Measurements from ENCODE around the gene ORC4. TPM values are rescaled to one million over a fixed set of nuclear protein-coding genes. Genes with fewer than 3 reads are reported as not detected.

Gene ORC4
- total and polyA plus RNA-seq, 8 donors: 4.8 to 27.6 (median 15.5) TPM

- FAIRE-seq: no peak
- no peak for ATAC-seq
- H3K27ac ChIP-seq: no peak overlapping the region
- H3K9me3 ChIP-seq: no peaks in the 10 kb centered on the region
- no peak for TF ChIP-seq CTCF (IDR thresholded peaks at IDR 0.05)
- no peak for DNase-seq
- H3K27me3 ChIP-seq: no peaks in the 10 kb centered on the region
- intact Hi-C loops (cut with DNase I): no loop called here
- H3K4me3 ChIP-seq: no peak overlapping the region
- peaks cover 0 to 11% (median 0%) of the 10 kb centered on the region in 3 donors for H3K4me1 ChIP-seq
- H3K36me3 ChIP-seq: no peaks in the 10 kb centered on the region
- WGBS, 2 donors: 98 to 100% methylated on average over 4 of the region's 4 CpGs
Observed at GRCh38 chr2:147927053-147927588, 93.4 kb downstream of the ORC4 start.

GRCh38 chr2:147925886-147926285, 94.7 kb downstream of the ORC4 start:
- FAIRE-seq: peak; percentile 61
- intact Hi-C loops (cut with DNase I): no loop called here
- H3K36me3 ChIP-seq: no peaks in the 10 kb centered on the region

GRCh38 chr2:147924647-147925046, 95.9 kb downstream of the ORC4 start:
- no peak for DNase-seq

More at GRCh38 chr2:147925886-147926285, 94.7 kb downstream of the ORC4 start:
- Histone ChIP-seq H3K27ac (no peak overlapping the region), H3K4me3 (no peak overlapping the region), H3K27me3 (no peaks in the 10 kb centered on the region), H3K4me1 (peaks cover 0 to 11% (median 0%) of the 10 kb centered on the region in 3 donors), H3K9me3 (no peaks in the 10 kb centered on the region)
- no peak for TF ChIP-seq CTCF (IDR thresholded peaks at IDR 0.05)
- DNase-seq (no peak), ATAC-seq (peak in 3 of 4 donors; percentile 46 to 63 (median 53))

GRCh38 chr2:147923846-147924245, 96.7 kb downstream of the ORC4 start:
- 86 to 88% methylated on average over 3 of the region's 3 CpGs for WGBS, 2 donors
- no peaks in the 10 kb centered on the region for H3K27me3 ChIP-seq
- TF ChIP-seq CTCF (IDR thresholded peaks at IDR 0.05): no peak
- intact Hi-C loops (cut with DNase I): no loop called here
- DNase-seq: no peak
- H3K4me1 ChIP-seq: peaks cover 0 to 11% (median 0%) of the 10 kb centered on the region in 3 donors
- FAIRE-seq: no peak
- no peak overlapping the region for H3K4me3 ChIP-seq
- no peaks in the 10 kb centered on the region for H3K9me3 ChIP-seq
- no peaks in the 10 kb centered on the region for H3K36me3 ChIP-seq
- ATAC-seq: no peak
- H3K27ac ChIP-seq: no peak overlapping the region

More at GRCh38 chr2:147924647-147925046, 95.9 kb downstream of the ORC4 start:
- Histone ChIP-seq H3K4me3 (no peak overlapping the region), H3K27ac (no peak overlapping the region), H3K9me3 (no peaks in the 10 kb centered on the region), H3K27me3 (no peaks in the 10 kb centered on the region), H3K36me3 (no peaks in the 10 kb centered on the region), H3K4me1 (peaks cover 0 to 11% (median 0%) of the 10 kb centered on the region in 3 donors)
- 92 to 93% methylated on average over 3 of the region's 3 CpGs for WGBS, 2 donors
- no peak for TF ChIP-seq CTCF (IDR thresholded peaks at IDR 0.05)
- intact Hi-C loops (cut with DNase I): no loop called here
- peak in 1 of 4 donors; percentile 11 for ATAC-seq
- no peak for FAIRE-seq

- TF ChIP-seq CTCF (IDR thresholded peaks at IDR 0.05): no peak
- Histone ChIP-seq H3K36me3 (no peaks in the 10 kb centered on the region), H3K9me3 (no peaks in the 10 kb centered on the region), H3K27me3 (no peaks in the 10 kb centered on the region), H3K27ac (no peak overlapping the region), H3K4me3 (no peak overlapping the region), H3K4me1 (peaks cover 0 to 10% (median 9%) of the 10 kb centered on the region in 3 donors)
- DNase-seq (no peak), FAIRE-seq (no peak), ATAC-seq (no peak)
- intact Hi-C loops (cut with DNase I): loop anchor here in 2 of 3 donors (10.0 kb wide), 2 partner anchors 842 to 872 kb away; no protein-coding TSS in a partner anchor
- 62 to 72% methylated on average over 4 of the region's 4 CpGs for WGBS, 2 donors
Observed at GRCh38 chr2:147917161-147917560, 103.4 kb downstream of the ORC4 start.

All from pancreas (tissue), 10 donors.